Measurements from ENCODE around the gene RABL6. TPM values are rescaled to one million over a fixed set of nuclear protein-coding genes. Genes with fewer than 3 reads are reported as not detected.
"Not testable (repeated sequence)": the region's sequence is repeated elsewhere in the genome, so short reads cannot be mapped to it uniquely, and the experiment has no call there.

RABL6 gene
- total and polyA plus RNA-seq, 2 of the 4 experiments (the other 2 are of a cell fraction) = 37.1 to 47.5 TPM

GRCh38 chr9:136788644-136789522 is 18.9 kb upstream of the RABL6 start:
- in situ Hi-C loops (cut with MboI; ENCODE audit: low sequenced_read_pairs) = loop anchor here (10.0 kb wide), 1 partner anchor 246 kb away; the partner anchor contains the start of gene FUT7
- BruUV-seq (replicated peaks); H4K91ac ChIP-seq (ENCODE audit: insufficient read depth, low read depth, low read length); H2BK20ac ChIP-seq (ENCODE audit: low read depth, low read length); H3K4ac ChIP-seq (ENCODE audit: low read depth, low read length); H3K9me1 ChIP-seq (ENCODE audit: insufficient read depth, low read length); H2BK15ac ChIP-seq (ENCODE audit: low read depth, low read length); H3K4me3 ChIP-seq (ENCODE audit: insufficient read depth, low read depth, low read length); H3K56ac ChIP-seq (ENCODE audit: extremely low read depth, insufficient read depth, low read length); H3K4me2 ChIP-seq (ENCODE audit: low read depth, low read length); intact Hi-C loops (cut with micrococcal nuclease); DNase-seq; H4K5ac ChIP-seq (ENCODE audit: low read depth, low read length); H4K20me1 ChIP-seq (ENCODE audit: insufficient read depth, low read length); H3K4me1 ChIP-seq (ENCODE audit: control insufficient read depth, insufficient read depth, low read length); H2AK5ac ChIP-seq (ENCODE audit: low read depth, low read length); H2AFZ ChIP-seq (replicated peaks; ENCODE audit: low read length, poor library complexity); H3K27me3 ChIP-seq (ENCODE audit: control insufficient read depth, insufficient read depth, low read length); dilution Hi-C loops (cut with HindIII; ENCODE audit: low sequenced_read_pairs, unreplicated experiment); H3K36me3 ChIP-seq (ENCODE audit: control insufficient read depth, insufficient read depth, low read length); H3K27ac ChIP-seq (ENCODE audit: insufficient read depth, low read length); H3K14ac ChIP-seq (replicated peaks; ENCODE audit: low read depth, low read length); H3K9me3 ChIP-seq (ENCODE audit: control insufficient read depth, insufficient read depth, low read length); H2BK5ac ChIP-seq (ENCODE audit: low read depth, low read length, poor library complexity, severe bottlenecking); ATAC-seq (ENCODE audit: low read depth); H2AK9ac ChIP-seq (replicated peaks; ENCODE audit: low read depth, low read length, poor library complexity); H3K9ac ChIP-seq (ENCODE audit: low read depth, low read length); H3K18ac ChIP-seq (ENCODE audit: low read depth, low read length); H3K23ac ChIP-seq (ENCODE audit: low read depth, low read length); POLR2A ChIA-PET (ENCODE audit: unreplicated experiment); H4K8ac ChIP-seq (ENCODE audit: low read depth in 2 of 2, low read length in 2 of 2); H2BK120ac ChIP-seq (ENCODE audit: low read depth, low read length): not testable (repeated sequence)
- peaks cover 3 to 24% of the 10 kb centered on the region in 2 experiments; a peak in 3 of 4 replicates for H3K79me1 ChIP-seq (ENCODE audit: low read depth in 1 of 2, low read length in 2 of 2)
- 79% methylated on average over 6 of the region's 27 CpGs; no CpG with 5 or more reads in 1 of the 2 experiments for WGBS, 2 experiments (ENCODE audit: extremely low coverage in 2 of 2, insufficient read length in 1 of 2)
- CTCF ChIA-PET = interaction anchor here (0.6 kb wide), 1 partner anchor 240 kb away, joined by 3 read pairs; no protein-coding TSS in a partner anchor

Measured in IMR-90 (cell line).